GM19035 (cell line): Measurements from ENCODE around the gene PGLYRP4.
"Not testable (repeated sequence)": the region's sequence is repeated elsewhere in the genome, so short reads cannot be mapped to it uniquely, and the experiment has no call there.

Experiments used
- ATAC-seq: cut with Tn5 transposase; IDR thresholded peaks from one replicate; pipeline ENCODE4 v1.9.1; 2021; ENCODE audit not compliant: unreplicated experiment

Gene PGLYRP4

DNA sequence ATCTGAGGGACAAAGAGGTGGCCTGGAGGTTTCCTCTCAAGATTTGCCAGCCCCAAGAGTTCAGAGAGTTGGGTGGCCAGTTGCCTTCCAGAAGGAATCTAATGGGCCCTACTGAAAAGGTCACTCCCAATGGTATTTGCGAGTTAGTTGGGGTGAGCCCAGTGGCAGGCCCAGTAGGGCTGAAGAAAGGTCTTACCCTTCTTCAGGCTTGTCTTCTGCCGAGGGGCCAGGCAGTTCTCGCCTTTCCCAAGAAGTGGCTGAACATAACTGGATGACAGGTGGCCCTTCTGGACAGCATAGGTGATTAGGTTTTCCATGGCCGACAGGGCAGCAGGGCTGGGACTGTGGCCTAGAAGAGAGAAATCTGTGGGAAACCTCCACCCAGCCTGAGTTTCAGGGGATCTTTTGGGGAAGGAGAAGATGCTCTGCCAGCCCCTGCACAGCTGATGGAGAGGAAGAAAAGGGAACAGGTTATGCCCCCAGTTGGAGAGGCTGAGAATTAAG lies 7.2 kb downstream of the PGLYRP4 start:
- no peak for ATAC-seq

GRCh38 chr1:153340356-153340755 lies 8.3 kb downstream of the PGLYRP4 start:
- no peak for ATAC-seq

DNA sequence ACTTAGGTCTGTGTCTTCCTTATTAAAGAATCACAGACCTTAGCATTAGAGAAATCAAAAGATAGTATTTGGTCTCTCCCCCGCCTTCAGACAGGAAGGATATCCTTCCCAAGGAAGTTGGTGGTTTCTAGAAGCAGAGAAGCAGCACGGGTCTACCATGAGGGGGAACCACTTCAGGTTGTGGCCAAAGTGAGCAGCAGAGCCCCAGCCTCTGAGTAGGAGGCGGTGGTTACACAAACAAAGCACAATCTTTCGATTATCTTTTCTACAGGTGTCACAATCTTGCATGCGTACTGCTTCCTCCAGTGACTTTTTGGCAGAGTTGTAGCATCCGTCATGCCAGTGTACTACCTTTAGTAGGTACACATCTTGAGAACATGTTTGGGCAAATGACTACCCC lies 8.8 kb downstream of the PGLYRP4 start:
- ATAC-seq, result no peak

DNA sequence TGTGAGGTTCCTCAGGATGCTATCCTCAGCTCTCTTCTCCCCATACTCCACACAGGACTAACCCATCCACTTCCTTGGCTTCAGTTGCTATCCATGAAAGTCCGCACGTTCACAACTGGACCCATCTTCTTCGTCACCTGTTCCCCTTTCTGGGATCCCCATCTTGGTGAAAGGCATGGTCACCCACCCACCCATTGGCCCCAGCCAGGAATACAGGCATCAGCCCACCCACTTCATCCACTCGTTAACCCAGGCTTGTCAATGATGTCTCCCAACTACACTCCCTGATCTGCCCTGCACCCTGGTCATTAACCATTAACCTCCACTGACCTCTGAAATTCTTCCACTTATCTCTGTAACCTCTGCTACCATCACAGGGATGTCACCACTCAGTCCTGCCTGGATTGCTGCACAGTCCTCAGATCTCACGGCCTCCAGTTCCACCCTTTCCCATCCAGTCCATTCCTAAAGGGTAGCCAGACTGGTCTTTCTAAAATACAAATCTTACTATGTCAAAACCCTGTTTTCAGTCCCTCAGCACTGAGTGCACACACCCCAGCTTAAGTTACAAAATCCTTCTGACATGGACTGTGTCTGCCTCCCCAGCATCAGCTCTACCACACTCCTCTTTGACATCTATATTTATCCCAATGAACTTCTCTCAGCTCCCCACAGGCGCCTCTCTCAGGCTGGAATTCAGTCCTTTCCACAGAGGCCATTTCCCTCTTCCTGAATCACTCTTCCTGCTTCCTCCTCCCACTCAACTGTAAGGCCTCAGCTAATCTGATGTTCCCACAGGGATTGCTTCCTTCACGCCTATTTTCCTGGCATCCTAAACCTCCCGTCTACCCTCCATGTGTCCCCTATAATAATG lies 10.4 kb downstream of the PGLYRP4 start:
- ATAC-seq, result no peak

DNA sequence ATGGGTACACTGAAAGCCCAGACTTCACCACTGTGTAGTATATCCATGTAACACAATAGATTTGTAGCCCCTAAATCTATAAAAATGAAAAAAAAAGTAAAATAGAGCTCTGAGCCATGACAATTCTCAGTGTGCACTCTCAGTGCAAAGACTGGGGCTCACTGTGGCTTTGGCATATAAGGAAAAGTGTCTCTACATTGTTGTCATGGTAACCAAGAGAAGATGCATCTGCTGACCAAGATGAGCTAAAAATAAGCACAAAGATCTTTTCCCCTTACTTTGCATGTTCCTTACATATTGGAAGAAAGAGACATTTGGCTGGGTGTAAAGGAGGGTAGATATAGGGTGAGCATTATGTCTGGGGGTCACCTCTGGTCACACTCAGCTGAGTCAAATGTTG lies 12.0 kb downstream of the PGLYRP4 start:
- no peak for ATAC-seq

DNA sequence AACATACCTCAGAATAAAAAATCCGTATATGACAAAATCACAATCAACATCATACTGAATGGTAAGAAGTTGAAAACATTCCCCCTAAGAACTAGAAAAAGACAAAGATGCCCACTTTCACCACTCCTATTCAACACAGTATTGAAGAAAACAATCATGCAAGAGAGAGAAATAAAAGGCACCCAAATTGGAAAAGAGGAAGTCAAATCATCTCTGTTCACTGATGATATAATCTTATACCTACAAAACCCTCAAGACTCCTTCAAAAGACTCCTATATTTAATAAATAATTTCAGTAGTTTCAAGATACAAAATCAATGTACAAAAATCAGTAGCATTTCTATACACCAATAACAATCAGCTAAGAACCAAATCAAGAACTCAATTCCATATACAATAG lies 14.7 kb downstream of the PGLYRP4 start:
- ATAC-seq, result no peak

- ATAC-seq, result no peak
Observed at GRCh38 chr1:153324912-153325311, 23.7 kb downstream of the PGLYRP4 start.

- no peak for ATAC-seq
Observed at GRCh38 chr1:153322568-153322967, 26.1 kb downstream of the PGLYRP4 start.

DNA sequence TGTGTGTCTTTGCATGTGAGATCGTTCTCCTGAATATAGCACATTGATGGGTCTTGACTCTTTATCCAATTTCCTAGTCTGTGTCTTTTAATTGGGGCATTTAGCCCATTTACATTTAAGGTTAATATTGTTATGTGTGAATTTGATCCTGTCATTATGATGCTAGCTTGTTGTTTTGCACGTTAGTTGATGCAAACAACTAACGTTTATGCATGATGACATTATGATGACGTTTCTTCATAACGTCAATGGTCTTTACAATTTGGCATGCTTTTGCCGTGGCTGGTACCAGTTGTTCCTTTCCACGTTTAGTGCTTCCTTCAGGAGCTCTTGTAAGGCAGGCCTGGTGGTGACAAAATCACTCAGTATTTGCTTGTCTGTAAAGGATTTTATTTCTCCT lies 30.5 kb downstream of the PGLYRP4 start:
- not testable (repeated sequence) for ATAC-seq

GRCh38 chr1:153316013-153316412 lies 32.6 kb downstream of the PGLYRP4 start:
- ATAC-seq, result not testable (repeated sequence)

DNA sequence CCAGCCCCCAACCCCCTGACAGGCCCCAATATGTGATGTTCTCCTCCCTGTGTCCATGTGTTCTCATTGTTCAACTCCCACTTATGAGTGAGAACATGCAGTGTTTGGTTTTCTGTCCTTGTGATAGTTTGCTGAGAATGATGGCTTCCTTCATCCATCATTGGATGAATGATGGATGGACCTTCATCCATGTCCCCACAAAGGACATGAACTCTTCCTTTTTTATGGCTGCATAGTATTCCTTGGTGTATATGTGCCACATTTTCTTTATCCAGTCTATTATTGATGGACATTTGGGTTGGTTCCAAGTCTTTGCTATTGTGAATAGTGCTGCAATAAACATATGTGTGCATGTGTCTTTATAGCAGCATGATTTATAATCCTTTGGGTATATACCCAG lies 34.3 kb downstream of the PGLYRP4 start:
- not testable (repeated sequence) for ATAC-seq

GRCh38 chr1:153313288-153313687 lies 35.4 kb downstream of the PGLYRP4 start:
- ATAC-seq, result no peak

DNA sequence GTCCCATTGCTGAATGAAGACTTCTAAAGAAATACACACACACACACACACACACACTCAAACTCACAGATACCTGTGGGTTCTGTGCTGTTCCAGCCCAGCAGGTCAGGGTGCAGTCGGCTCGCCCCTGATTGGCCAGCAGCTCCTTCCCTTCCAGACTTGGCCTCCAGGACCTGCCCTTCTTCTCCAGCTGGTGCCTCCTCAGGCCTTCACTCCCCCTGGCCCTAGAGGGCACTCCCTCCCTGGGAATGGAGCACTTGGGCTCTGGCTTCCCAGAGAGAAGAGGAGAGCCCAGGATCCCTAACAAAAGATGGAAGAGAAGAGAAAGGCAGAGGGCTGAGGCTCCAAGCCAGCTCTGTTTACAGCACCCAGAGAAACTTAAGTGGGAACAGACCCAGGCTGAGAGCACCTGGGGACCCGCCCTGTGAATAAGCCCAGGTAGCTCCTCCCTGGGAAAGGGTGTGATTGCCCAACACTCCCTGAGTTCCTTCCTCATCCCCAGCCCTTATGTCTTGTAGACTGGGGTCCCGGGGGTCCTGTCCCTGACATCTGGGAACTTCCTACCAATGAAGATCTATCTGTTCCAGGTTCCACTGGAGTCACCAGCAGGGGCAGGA lies 36.0 kb downstream of the PGLYRP4 start, which contains the start of gene PGLYRP3:
TSS of gene PGLYRP3 (minus strand) at position 383 of the 617 bp plus-strand sequence. CDS start 2,287 bp downstream, outside the sequence.
- ATAC-seq, result no peak

DNA sequence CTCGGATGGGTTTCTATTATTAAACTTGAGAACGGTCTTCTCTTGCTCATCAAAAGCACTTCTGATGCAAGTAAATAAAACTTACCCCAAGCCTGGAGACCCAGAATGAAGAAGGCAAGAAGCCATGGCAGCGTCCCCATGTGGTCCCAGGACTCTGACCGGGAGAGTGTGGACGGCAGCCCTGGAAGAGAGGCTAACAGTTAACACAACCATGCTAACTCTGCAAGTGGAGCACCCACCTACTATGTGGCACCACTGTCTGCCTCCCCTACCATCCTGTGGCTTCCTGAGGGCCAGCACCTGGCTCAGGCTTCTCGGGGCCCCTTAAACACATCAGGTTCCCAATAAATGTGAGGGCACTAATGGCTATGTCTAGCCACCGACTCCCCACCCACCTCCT lies 38.1 kb downstream of the PGLYRP4 start:
- ATAC-seq, result no peak

DNA sequence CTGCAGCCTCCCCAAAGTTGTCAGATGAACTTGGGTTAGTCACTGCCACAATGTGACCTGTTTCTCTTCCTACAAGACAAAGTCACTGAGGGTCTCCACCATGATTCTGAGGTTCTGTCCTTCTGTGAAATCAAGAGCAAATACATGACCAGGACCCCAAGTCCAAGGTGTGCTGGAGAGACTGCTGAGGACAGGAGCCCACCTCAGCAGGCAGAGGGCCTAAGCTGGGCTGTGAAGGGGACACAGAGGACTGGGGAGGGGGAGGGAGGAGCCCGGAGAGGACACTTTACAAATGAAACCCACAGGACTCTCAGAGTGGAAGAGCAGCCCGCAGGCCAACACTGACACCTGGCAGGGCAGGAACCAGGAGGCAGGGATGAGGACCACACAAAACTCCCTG lies 39.2 kb downstream of the PGLYRP4 start:
- no peak for ATAC-seq

DNA sequence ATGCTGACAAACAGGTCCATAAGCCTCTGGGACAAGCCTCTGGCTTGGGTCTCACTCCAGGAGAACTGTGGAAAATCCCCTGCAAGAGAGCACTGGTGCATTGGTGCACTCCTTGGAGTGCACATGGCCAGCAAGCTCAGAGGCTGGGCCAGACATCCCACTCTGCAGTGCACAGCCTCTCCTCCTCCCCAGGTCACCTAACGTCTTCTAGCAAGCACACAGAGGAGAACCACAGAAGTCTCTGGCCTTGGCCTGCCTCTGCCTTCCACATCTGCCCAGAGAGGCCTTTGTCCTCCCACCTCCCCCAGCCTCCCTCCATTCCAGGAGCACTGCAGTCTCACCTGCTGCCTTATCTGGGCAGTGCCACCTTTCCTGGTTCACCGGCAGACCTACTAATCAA lies 40.1 kb downstream of the PGLYRP4 start:
- ATAC-seq, result no peak

GRCh38 chr1:153307221-153307600 lies 41.4 kb downstream of the PGLYRP4 start:
- no peak for ATAC-seq

DNA sequence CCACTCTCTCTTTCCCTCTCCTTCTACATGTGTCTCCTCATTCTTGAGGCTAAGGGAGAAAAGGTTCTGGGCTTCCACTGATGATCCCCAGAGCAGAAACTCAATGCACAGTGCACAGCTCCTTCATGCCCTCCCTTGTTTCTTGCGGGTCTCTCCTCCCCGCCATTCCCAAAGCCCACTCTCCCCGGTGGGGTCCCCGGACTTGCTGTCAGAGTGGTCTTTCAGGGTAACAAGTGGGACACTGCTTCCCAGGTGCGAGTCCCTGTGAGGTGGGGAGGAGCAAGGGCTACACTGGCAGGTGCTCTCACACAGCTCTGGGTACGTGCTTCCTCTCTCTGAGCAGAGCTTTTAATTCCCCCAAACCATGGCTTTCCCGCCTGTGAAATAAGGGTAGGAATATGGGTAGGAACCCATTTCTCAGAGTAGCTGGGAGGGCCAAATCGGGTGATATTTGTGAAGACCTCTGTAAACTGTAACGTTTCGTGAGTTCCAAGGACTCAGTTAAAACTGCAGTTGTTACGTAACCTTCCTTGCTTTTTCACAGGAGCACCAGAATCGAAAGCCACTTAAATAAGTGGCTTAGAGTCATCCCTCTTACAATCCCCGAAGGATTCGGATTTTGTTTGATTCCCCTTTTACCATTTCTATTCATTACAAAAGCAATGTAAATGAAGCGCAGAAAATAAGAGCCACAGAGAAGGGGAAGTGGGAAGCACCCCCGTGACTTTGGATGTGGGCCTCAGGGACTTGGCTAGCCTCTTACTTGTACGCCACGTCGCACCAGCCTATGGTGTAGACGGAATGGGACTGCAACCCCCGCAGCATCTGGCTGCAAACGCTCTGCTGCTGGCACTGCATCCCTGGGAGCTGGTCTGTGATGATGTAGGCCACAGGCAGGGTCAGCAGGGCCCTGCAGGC lies 42.1 kb downstream of the PGLYRP4 start:
- no peak for ATAC-seq

GRCh38 chr1:153305682-153306081 lies 43.0 kb downstream of the PGLYRP4 start:
- no peak for ATAC-seq

DNA sequence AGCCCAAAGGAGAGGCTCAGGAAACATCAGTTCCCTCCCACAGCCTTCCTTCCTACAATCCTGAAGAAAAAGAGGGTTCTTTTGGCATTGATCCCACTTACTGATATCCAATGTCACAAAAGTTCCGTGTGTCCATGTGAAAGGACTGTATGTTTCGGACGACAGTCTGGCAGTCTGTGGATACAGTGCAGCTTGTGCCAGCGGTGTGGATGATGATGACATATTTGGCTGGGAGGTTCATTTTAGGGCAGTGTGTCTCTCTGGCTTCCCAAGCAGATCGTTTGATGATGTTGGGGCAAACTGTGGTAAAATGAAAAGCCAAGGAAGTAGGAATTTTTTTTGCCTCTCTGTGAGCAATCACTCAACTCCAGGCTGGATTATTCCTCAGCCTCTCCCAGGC lies 46.3 kb downstream of the PGLYRP4 start:
- ATAC-seq, result no peak

- ATAC-seq, result no peak
Observed at GRCh38 chr1:153293851-153294250, 54.8 kb downstream of the PGLYRP4 start.
